CD4-positive, alpha-beta T cell treated with Interleukin-12 subunit alpha and Interleukin-12 subunit beta, for 1 hour (primary cell): ENCODE results near the gene HOXA9.

Experiments used
- DNase-seq: peaks from one replicate; pipeline ENCODE4 v3.0.0-alpha.2; 2020

Gene HOXA9

DNA sequence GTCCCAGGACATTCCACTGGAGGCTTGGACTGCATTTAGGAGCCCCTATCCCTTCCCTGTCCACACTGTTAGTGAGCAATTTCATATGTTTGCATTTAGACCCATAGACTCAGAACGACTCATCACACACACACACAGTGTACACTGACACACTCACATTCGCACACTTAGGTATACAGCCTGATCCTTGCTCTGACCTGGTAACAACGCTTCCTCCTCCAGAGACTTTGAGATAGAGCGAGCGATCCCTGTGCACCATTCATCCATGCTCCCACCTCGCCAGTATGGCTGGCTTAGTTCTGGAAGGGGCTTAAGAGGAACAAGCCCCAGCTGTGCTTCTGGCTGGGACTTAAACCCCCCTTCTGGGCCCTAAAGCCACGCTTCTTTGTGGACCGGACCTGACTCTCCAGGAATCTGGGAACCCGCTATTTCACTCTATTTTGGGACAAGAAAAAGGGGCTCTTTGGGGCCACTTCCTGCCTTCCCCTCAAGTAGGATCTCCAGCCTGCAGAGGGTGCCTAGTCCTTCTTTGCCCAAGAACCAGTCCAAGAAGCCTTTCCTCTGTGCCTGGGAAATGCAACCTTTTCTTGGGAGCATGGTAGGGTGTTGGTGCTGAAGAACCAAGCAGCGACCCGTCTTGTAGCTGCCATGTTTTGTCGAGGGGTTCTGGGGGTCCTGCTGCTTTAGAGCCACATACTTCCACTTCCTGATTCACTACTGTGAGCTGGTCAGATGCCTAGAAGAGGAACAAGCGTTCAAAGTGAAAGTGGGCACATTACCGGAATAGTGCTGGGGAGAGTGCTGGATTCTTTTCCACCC lies 35.6 kb upstream of the HOXA9 start:
- DNase-seq = no peak

DNA sequence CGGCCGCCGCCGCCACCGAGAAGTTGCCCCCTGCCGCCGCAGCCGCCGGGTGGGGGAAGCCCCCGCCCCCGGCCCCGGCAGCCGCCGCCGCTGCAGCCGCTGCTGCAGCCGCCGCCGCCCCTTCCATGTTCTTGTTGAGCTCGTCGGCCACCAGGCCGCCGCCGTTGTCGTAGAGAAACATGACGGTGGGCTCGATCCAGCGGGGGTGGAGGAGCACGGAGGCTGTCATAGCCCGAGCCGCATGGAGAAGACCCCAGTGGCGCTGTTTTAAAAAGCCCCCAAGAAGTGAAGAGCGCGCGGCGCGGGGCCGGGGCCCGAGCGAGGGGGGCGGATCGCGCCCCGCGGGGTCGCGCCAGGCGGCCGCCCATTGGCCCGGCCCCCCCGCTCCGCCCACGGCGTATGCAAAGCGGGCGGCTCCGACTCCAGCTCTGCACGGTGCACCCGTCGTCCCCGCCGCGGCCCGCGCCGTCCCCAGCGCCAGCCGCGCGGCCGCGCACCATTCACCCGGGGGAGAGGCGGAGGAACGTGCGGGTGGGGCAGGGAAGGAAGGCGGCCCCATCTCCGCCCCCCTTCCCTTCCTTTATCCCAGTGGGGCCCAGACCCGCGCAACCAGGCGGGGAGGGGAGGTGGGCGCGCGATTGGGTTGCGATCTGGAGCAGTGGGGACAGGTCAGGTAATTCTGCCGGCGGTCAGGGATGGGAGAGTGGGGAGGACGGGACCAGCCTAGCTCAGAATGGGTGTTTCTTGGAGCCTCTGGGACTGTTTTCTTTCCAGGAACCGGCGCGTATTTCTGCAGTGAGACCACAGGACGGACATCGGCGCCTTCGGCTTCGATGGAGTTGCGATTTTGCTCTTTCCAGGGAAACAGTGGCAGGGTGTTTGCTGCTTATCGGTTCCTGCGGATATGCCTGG lies 34.8 kb upstream of the HOXA9 start, which contains the start of gene HOXA13:
Gene HOXA13 (minus strand): TSS at position 243 of the 912 bp plus-strand sequence. CDS start 14 bp downstream, at position 229.
- DNase-seq = no peak

DNA sequence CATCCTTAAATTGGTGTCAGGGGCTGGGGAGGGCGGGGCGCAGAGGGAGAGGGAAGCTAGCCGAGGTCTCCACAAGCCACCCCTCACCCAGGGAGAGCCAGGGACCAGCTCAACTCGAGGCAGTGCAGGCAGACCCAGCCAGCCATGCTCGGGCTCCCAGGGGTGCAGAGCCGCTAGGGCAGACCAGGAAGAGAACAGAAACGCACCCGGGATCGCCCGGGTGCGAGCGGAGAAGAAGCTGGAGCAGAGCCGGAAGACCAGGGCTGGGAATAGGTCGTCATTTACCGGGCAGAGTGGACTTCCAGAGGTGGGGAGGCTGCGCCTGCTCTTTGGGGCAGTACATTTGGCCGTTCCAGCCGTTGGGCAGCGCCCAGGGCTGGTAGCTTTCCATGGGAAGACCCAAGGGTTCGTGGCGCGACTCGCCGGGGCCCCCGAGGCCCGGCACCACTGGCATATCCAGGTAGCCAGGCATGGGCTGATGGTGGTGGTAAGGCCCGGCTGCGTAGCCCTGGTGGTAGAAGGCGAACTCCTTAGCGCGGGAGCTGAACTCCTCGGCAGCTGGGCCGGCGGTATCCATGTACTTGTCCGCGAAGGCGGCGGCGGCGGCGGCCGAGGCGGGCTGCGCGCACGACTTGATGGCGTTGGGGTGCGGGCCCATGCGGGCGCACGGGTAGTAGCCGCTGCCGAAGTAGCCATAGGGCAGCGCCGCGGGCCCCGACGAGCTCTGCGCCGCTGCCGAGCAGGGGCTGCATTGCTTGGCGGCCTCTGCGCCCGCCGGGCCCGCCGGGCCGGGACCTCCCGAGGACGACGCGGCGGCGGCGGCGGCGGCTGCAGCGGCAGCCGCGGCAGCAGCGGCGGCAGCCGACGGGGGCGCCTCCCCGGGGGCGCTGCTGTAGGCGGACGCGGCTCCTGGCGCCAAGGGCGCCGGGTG lies 33.8 kb upstream of the HOXA9 start:
- no peak for DNase-seq

DNA sequence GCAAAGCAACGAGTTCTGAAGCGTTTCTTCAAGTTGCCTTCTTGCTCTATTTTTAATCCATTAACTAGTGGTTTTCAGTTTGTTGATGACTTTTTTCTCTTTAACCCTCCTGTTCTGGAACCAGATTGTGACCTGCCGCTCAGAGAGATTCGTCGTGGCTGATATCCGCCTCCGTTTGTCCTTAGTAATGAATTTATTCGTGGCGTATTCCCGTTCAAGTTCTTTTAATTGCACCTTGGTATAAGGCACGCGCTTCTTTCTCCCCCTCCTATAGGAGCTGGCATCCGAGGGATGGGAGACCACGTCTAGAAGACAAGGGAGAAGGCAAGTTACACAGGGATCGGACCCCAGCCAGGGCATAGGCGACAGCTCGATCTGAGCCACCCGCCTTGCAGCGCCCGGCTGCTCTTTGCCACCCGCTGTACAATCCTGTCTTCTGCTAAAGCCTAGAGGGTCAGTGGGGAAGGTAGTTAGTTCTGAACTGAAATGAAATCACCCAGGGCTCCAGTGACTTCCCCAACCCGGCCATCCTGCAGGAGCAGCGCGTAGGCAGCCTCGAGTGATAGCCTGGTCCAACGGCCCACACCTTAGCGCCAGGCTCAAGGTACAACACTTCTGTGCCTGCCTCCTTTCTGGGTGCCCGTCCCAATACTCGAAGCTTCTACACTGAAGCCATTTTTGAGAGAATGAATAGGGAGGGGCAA lies 33.0 kb upstream of the HOXA9 start:
- no peak for DNase-seq

DNA sequence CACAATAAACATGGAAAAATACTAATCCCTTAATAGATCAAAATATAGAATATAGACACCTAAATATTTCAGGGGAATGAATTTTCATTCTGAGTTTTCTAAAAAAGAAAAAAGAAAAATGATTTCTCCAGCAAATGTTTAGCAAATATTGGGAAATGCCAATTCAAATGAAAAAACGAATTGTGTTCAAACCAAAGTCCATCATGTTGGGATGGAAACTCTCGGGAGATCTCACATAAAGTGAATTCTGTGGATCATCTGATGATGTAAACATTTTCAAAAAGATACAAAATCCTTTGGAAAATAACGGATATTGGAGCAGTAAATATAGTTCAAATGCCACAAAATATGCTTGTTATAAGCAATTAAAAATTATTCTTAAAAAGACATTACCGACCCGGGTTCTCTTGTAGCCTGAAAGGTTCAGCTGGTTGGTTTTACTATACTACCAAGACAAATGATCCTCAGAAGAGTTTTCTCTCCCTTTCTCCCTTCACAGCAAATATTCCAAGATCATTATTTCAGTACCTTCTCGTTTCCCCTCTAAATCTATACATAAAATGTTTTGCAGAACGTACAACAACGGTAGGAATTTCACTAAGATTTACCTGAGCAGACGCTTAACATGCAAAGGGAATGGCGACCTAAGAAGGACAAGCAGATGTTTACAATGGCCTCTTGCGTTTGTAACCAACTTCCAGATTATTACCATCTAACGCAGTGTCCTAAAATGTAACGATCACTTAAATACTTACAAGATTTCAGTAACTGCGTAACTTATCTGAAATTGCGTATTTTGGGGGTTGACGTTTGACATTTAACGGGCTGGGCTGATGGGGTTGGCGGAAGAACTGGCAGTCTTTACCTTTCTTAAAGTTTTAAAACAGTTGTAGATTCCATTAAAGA lies 32.1 kb upstream of the HOXA9 start:
- no peak for DNase-seq

DNA sequence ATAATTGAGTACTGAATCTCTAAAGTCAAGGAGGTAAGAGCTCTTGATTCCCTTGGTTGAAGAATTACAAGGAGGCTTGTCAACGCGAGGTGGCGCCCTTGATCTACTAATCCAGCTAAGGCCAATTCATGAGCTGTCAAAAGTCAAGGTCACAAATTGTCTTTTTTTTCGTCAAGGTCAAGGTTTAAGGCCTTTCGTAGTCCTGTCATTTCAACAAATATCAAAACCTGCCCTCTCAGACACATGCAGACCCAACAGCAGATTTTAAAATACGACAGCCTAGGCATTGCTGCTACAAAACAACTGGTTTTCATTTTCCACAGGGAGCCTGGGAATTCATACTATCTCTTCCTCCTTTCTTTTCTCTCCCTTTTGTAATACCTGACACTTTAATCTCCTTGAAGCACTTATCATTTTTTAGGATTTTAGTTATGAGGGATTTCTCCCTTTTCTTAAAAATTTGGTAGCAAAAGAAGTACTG lies 31.0 kb upstream of the HOXA9 start:
- DNase-seq = peak; percentile 79

DNA sequence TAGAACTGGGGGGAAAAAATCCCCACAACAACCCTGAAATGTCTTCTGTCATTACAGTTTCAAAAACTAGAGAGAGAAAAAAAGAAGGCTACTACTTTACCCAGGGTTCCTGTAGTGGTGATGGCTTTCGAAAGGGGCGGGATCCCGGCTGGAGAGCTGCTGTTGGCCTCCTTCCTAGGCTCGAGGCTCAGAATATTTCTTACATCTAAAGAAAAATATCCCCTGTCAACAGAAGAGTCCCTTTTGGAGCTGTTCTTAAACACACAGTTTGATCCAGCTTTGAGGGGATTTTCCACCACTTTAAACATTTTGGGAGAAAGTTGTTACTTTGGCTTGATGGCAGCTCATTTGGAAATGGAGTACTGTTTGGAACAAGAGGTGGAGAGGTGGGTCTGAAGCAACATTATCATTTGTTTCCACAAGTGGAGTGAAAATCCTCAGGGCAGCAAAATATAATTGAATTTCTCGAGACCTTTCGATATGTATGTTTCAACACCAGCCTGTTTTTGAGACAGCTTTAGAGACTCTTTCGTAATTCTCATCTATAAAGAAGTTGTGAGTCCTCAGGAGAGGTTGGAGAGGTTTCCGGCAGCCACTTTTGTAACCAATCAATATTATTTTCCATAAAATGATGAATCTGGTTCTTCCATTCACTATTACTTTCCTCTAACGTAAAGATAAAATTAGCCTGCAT lies 29.5 kb upstream of the HOXA9 start:
- no peak for DNase-seq

DNA sequence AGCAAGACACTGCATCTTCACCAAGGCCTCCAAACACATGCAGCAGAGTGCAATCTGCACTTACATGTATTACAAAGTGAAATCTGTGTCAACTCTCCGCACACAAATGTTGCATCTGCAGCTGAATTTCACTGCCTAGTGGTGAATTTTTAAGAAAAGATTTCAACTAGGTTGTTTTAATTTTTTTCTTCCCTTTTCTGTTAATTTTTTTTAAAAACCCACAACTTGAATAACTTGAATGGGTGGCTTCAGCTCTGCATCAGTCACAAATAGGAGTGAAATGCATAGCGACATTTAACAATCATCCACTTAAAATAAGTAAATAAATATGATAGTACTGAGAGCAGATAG lies 28.6 kb upstream of the HOXA9 start:
- DNase-seq = no peak

DNA sequence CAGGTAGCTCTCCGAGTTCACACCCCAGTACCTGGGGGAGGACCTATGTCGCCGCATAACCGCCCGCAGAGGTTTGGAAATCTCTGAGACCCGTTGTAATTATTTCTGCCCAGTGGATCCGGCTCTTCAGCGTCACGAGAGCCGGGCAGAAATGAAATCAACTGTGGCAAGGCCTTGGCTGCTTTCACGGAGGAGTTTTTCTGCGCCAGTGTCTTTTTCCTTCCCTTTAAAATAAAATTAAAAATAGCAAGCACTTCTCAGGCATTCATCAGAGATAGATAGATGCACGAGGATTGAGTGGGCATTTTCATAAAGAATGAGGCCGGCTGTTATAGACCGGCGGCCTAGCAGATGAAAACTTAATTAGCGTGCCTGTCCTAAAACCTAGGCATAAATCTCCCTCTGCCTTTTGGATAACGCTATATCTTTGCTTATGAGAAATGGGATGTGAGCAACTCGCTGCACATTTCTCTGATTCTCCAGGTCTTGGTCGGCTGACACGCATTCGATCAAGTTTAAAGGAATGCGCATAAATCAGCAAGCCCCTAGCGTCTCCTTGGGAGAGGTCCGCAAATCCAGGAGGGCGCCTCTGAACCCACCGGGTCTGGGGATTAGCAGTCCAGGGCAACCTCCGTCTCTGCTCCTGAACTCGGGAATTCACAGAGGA lies 28.1 kb upstream of the HOXA9 start:
- no peak for DNase-seq

DNA sequence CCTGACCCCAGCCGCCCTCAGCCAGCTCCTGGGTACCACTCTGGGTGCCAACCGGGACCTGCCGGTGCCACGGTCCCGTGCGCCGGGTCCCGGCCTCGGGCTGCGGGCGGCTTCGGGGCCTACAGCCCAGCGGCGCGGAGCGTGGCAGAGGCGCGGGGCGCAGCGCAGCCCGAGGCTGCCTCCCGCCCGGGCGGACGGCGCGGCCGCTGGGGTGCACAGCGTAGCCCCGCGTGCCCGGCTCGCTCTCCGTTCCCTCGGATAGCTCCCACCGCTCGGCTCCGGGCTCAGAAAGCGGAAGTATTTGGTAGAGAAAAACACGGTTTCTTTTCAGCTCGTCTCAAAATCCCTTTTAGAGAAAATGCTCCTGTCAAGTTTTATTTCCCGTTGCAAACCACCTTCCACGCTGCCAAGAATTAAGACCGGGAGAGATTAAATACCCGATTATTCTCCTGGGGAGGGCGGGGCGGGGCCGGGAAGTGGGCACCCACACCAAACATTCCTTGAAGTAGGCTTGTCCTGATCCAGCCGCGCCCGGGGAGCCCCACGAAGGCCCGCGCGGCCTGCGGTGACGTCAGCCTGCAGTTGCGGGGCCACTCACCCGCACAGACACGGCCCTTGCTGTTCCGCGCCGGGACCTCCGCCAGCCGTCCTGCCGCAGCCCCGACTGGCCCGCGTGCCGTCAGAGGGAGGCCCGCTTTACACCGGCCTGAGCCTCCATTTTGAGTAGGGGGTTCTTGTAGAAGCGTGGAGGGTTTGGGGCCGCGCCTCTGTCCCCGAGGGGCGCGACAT lies 27.4 kb upstream of the HOXA9 start:
- no peak for DNase-seq

DNA sequence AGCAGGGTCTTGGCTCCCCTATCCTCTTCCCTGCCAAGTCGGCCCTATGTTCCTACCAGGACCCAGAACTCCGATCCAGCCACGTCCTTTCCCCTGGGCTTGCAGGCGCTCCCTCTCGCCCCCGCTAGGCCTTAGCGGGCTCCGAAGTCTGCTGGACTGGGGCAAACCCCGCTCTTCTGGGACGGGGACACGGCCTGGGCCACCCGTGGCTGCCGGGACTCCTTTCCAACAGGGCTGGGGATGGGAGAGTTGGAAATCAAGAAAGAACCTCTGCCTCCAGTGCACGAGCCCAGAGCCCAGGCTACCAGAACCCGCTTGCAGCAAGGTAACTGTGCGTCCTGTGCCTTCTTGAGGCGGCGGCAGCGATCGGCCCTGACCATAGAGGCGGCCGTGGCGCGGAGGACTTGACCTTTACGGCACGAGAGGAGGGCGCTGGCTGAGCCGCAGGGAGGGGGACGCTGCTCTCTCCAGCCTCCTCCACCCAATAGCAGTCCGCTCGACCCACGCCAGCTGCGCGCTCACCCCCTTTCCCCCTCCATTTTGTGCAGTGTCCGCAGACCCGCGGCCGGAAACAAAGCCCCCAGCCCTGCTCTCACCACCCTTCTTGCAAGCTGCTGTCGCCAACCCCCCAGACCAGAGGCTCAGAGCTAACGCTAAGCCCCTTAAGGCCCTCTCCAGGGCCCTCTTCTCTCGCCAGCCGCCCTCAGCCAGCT lies 26.7 kb upstream of the HOXA9 start:
- no peak for DNase-seq

DNA sequence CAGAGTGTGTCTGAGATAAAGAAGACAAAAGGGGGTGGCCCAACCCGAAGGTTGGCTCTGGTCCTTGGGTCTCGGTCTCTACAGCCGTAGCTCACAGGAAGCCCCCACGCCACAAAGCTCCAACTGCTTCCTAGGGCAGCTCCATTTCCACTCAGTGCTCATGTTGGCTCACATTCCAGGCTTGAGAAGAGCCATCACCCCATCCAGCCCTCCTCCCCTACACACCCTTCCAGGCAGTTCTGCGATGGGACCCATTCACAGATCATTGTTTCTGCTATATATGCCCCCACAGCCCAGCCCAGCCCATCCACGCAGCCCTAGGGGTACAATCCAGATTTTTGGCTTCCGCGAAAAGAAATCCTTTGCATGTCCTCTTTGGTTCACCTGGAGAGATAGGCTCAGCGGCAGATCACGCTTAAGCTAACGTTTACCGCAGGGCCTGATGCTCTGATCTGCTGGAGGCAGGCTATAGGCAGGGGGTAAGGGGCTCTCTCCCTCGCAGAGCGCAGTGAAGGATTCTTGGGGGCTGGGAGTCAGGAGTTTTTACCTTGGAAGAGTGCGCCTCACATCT lies 25.9 kb upstream of the HOXA9 start:
- DNase-seq = no peak

DNA sequence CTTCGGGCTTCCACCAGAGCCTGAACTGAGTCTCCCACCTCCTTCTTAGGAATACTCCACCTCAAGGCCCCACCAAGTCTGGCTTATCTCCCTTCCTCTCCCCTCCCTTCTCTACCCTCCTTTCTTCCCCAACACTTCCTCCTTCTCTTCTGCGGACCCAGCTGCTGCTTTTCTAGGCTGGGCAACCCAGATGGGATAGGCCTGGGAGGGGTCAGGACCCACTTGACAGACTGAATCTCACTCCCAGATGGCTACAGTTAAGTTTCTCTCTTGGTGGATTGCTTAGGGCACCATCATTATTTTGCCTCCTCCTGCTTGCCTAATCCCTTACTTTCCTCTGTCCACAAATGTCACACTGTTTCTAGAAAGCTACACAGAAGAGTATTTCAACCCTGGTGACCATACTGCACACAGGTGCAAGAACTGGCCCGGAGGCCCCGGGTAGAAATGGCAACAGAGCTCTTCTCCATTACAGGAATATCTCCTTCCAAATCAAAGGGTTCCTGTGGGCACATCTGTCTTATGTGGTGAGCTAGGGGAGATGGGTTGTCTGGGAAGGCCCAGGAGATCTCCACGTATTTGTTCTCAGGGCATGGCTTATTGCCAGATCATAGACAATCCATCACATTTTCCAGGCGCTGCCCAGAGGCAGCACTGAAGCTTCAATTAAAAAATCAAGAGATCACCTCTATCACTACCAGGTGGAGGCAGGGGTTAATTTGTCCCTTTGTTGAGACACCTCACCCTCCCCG lies 24.8 kb upstream of the HOXA9 start:
- no peak for DNase-seq

DNA sequence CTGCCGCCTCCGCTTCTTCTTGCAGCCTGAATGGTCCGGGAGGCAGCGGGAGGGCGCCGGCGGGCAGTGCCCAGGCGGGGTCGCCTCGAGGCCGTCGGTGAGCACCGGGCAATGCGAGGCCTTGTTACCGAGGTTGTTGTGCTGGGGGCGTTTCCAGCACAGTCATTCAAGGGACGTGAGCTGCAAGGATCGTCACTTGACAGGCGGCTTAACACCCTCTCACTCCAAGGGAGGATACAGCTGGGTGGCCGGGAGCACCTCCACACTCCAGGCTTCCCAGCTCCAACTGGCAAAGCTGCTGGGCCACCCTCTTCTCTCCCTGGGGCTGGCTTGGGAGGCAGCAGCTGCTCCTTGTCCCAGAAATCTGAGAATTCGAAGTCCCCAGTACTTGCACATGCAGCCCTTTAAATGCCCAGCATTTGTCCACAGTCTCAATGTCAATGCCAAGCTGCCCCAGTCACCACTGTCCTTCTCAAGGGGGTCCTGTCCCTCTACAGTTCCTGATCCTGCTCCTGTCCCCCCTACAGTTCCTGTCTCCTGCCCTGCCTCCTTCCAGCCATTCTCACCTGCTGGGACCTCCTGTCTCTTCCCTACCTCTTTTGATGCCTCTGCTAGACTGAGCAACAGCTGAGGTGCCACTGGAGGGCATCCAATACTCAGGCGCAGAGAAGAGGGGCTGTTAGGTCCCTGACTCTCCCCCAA lies 24.1 kb upstream of the HOXA9 start:
- no peak for DNase-seq

DNA sequence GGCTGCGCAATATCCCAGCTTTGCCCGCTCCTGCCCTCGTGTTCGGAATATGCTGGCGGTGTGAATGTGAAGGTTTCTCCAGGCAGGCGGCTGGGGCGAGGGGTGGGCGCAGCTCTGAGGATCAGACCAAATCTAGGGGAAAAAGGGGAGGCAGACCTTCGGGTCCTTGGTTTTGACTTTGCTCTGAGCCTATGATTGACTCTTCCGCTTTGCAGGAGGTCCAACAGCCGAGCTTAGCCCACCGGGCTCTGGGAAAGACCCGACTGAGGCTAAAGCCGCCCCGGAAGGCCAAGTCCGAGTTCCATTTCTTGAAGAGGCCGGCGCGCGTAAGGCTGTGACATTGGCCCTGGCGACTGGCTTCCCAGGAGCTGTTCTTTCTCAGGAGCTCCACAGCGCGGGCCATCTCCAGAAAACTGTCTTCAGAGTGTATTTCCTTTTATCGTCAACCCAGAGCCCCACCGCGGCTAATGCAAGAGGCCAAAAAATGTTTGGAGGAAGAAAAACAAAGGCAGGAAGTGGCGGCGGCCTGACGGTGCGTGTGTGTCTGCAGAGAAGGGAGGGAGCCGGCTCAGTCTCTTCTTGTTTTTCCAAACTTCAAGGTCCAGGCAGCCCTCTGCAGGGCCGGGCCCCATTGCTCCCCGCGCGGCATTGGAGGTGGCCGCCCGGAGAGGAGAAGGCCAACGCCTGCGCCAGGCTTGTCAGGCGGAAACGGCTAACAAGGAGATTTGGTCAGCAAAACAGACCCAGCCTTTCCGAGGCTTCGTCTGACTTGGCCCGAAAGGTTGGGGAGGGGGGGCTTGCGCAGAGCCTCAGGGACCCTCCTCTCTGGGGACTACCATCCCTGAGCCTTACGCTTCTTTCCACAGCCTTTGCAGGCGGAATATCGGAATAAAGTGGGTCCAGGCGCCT lies 23.3 kb upstream of the HOXA9 start:
- DNase-seq = peak; percentile 42
